Pulmonary artery endothelial cell (primary cell): Measurements from ENCODE around the gene SMARCAL1. TPM values are rescaled to one million over a fixed set of nuclear protein-coding genes. Genes with fewer than 3 reads are reported as not detected.

Source experiments
- DNase-seq: peaks from one replicate; pipeline ENCODE4 v3.0.0-alpha.2; 2011; ENCODE audit warnings: low read depth, low spot score
- total RNA-seq: library from RNA; depleted of rRNA; stranded (reverse); fragments of >200 nt; gene quantifications from 2 replicates; pipeline ENCODE4 v1.2.3, GENCODE V29; 2014

The SMARCAL1 gene
- total RNA-seq, 1 donor from 2014 or later, result 11.0 TPM

GRCh38 chr2:216392945-216393840, 19.1 kb upstream of the SMARCAL1 start:
- no peak for DNase-seq

GRCh38 chr2:216394881-216395280, 17.4 kb upstream of the SMARCAL1 start:
- no peak for DNase-seq

GRCh38 chr2:216399621-216400020, 12.7 kb upstream of the SMARCAL1 start:
- no peak for DNase-seq

- DNase-seq, result no peak
These were observed 9.5 kb upstream of the SMARCAL1 start for GRCh38 chr2:216402751-216403150.

GRCh38 chr2:216404010-216404618, 8.2 kb upstream of the SMARCAL1 start:
- DNase-seq, result no peak

GRCh38 chr2:216405588-216405987, 6.7 kb upstream of the SMARCAL1 start:
- DNase-seq, result no peak

- DNase-seq, result no peak
These were observed 5.5 kb upstream of the SMARCAL1 start for GRCh38 chr2:216406826-216407225.

- DNase-seq, result no peak
These were observed 3.6 kb upstream of the SMARCAL1 start for GRCh38 chr2:216408426-216409290.

GRCh38 chr2:216410550-216410949, 1.7 kb upstream of the SMARCAL1 start:
- no peak for DNase-seq

- no peak for DNase-seq
These were observed 1.6 kb downstream of the SMARCAL1 start for GRCh38 chr2:216413882-216414281.

- no peak for DNase-seq
These were observed 2.6 kb downstream of the SMARCAL1 start for GRCh38 chr2:216414772-216415319.

GRCh38 chr2:216415541-216415940, 3.3 kb downstream of the SMARCAL1 start:
- DNase-seq, result no peak

- no peak for DNase-seq
These were observed 4.5 kb downstream of the SMARCAL1 start for GRCh38 chr2:216416571-216417307.

GRCh38 chr2:216418981-216419380, 6.7 kb downstream of the SMARCAL1 start:
- DNase-seq, result no peak

- no peak for DNase-seq
These were observed 8.2 kb downstream of the SMARCAL1 start for GRCh38 chr2:216420367-216421101.

GRCh38 chr2:216423071-216423470, 10.8 kb downstream of the SMARCAL1 start:
- no peak for DNase-seq

GRCh38 chr2:216424274-216424673, 12.0 kb downstream of the SMARCAL1 start:
- DNase-seq, result no peak

- no peak for DNase-seq
These were observed 12.9 kb downstream of the SMARCAL1 start for GRCh38 chr2:216425008-216425787.

- DNase-seq, result no peak
These were observed 14.0 kb downstream of the SMARCAL1 start for GRCh38 chr2:216426166-216426777.
